GM10266 (cell line): Measurements from ENCODE around the gene PARP1.
"Not testable (repeated sequence)": the region's sequence is repeated elsewhere in the genome, so short reads cannot be mapped to it uniquely, and the experiment has no call there.

Experiments
- DNase-seq: peaks from one replicate; pipeline ENCODE4 v3.0.0; 2012; ENCODE audit errors: extremely low spot score
- TF ChIP-seq, protein P1 (sequence below): IDR thresholded peaks from 2 replicates; pipeline ENCODE4 v1.5.1; 2012; ENCODE audit warnings: mild to moderate bottlenecking, low read depth; ENCODE audit not compliant: control insufficient read depth, insufficient read depth; ENCODE audit errors: missing control alignments

The PARP1 gene

DNA sequence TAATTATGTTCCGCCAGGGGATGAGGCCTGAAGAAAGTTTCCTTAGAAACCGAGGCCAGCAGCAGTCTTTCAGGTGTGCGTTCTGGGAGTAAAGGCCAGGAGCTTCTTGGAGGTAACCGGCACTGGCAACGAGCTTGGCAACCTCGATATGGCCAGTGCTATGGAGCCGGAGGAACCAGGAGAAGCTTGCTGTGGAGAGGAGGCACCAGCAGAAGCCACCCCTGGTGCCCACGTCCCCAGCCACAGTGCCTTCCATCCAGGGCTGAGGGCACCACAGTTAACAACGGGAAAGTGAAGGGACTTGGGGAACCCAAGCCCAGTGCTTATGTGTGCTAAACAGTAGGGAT is 57.4 kb downstream of the PARP1 start:
- TF ChIP-seq, protein P1, sequence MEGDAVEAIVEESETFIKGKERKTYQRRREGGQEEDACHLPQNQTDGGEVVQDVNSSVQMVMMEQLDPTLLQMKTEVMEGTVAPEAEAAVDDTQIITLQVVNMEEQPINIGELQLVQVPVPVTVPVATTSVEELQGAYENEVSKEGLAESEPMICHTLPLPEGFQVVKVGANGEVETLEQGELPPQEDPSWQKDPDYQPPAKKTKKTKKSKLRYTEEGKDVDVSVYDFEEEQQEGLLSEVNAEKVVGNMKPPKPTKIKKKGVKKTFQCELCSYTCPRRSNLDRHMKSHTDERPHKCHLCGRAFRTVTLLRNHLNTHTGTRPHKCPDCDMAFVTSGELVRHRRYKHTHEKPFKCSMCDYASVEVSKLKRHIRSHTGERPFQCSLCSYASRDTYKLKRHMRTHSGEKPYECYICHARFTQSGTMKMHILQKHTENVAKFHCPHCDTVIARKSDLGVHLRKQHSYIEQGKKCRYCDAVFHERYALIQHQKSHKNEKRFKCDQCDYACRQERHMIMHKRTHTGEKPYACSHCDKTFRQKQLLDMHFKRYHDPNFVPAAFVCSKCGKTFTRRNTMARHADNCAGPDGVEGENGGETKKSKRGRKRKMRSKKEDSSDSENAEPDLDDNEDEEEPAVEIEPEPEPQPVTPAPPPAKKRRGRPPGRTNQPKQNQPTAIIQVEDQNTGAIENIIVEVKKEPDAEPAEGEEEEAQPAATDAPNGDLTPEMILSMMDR, result no peak
- DNase-seq, result no peak

DNA sequence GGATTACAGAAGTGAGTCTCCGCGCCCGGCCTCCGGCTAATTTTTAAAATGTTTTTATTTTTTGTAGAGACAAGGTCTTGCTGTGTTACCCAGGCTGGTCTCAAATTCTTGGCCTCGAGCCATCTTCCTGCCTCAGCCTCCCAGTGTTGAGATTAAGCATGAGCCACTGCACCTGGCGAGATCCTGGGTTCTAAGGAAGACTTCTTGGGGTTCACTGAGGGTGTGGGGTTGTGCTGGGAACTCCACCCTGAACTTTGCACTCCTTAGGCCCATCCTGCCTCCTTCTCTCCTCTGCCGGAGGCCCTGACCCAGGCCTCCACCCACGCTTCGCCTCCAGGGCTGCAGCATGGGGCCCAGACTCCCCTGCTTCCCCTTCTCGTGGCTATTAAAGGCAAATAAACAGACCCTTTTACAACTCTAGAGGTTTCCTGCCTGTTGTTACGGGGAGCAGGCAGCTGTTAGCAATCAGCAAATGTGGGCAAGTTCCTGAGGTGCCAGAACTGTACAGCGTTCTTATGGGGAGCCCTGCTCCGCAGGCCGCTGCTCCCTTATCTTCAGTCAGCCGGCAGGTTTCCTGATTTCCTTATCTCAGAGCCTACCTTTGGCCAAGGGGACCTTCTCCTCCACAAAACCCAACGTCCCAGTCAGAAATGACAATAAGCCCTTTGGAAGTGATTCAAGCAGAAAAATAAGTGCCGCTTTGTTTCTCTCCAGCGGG is 57.9 kb downstream of the PARP1 start:
- peak; percentile 44 for DNase-seq

DNA sequence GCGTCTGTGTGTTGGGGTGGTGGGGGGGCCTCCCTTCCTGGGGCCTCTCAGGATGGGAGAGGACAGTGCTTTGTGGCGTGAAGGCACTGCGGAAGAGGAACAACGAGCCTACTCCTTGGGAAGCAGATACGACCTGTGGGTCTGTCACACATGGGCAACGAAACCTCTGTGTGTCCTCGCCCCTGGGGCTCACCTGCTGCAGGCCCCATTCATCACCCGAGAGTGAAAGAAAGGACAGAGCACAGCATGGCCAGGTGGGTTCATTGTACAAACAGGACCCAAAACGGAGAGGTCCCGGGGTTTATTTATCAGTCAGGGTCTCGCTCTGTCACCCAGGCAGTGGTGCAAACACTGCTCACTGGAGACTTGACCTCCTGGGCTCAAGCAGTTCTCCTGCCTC is 58.8 kb downstream of the PARP1 start:
- TF ChIP-seq, protein P1, result no peak
- DNase-seq, result no peak

More for the DNA sequence above, 57.9 kb downstream of the PARP1 start:
- TF ChIP-seq, protein P1, result no peak

DNA sequence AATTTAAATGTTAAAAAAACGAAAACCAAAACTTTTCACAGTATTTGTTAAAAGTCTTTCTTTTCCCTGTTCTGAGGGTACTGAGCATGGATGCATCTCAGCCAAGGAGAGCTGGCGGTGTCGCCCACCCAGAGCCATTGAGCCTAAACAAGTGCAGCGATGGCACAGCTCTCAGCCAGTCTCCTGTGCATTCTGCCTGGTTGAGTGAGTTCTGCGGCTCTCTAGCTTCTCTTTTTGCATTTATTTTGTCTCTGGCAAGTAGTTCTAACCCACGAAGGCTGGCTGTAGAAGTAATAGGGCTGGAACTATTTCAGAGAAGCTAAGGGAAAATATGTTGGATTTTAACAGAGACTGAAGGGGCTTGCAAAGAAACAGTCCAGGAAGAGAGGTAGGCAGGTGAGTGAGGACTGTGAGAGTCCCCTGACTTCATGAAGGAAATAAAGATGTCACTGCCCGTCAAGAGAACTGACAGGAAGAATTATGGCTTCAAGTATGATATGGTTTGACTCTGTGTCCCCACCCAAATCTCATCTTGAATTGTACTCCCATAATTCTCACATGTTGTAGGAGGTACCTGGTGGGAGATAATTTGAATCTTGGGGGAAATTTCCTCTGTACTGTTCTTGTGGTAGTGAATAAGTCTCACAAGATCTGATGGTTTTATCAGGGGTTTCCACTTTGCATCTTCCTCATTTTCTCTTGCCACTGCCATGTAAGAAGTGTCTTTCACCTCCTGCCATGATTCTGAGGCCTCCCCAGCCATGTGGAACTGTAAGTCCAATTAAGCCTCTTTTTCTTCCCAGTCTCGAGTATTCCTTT is 63.2 kb downstream of the PARP1 start:
- DNase-seq, result no peak
- TF ChIP-seq, protein P1, result no peak

- TF ChIP-seq, protein P1, result no peak
- DNase-seq, result no peak
Observed at GRCh38 chr1:226342656-226343055, 65.2 kb downstream of the PARP1 start.

GRCh38 chr1:226340111-226340510 is 67.8 kb downstream of the PARP1 start:
- not testable (repeated sequence) for DNase-seq

- DNase-seq, result no peak
- TF ChIP-seq, protein P1, result no peak
Observed at GRCh38 chr1:226337276-226337875, 70.5 kb downstream of the PARP1 start.
